Measurements from ENCODE around the gene SIRT6. TPM values are rescaled to one million over a fixed set of nuclear protein-coding genes. Genes with fewer than 3 reads are reported as not detected.

The SIRT6 gene
- total RNA-seq, 1 experiment from 2014 or later = 22.9 TPM

- H3K36me3 Mint-ChIP-seq (ENCODE audit: insufficient read depth, unreplicated experiment) = peaks cover 10% of the 10 kb centered on the region
- intact Hi-C loops (cut with micrococcal nuclease; ENCODE audit: unreplicated experiment) = no loop called here
- H3K27ac Mint-ChIP-seq (ENCODE audit: unreplicated experiment) = peak overlapping the region; percentile 72
- peaks cover 92% of the 10 kb centered on the region for H3K27me3 Mint-ChIP-seq (ENCODE audit: unreplicated experiment)
- DNase-seq = no peak
- peaks cover 7% of the 10 kb centered on the region for H3K9me3 Mint-ChIP-seq (ENCODE audit: low read depth, unreplicated experiment)
- no TSS peak for BruUV-seq (replicated peaks)
- peak overlapping the region; percentile 52 for H3K4me3 Mint-ChIP-seq (ENCODE audit: low read depth, unreplicated experiment)
- TF ChIP-seq, protein P1, sequence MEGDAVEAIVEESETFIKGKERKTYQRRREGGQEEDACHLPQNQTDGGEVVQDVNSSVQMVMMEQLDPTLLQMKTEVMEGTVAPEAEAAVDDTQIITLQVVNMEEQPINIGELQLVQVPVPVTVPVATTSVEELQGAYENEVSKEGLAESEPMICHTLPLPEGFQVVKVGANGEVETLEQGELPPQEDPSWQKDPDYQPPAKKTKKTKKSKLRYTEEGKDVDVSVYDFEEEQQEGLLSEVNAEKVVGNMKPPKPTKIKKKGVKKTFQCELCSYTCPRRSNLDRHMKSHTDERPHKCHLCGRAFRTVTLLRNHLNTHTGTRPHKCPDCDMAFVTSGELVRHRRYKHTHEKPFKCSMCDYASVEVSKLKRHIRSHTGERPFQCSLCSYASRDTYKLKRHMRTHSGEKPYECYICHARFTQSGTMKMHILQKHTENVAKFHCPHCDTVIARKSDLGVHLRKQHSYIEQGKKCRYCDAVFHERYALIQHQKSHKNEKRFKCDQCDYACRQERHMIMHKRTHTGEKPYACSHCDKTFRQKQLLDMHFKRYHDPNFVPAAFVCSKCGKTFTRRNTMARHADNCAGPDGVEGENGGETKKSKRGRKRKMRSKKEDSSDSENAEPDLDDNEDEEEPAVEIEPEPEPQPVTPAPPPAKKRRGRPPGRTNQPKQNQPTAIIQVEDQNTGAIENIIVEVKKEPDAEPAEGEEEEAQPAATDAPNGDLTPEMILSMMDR (IDR thresholded peaks at IDR 0.05; ENCODE audit: unreplicated experiment) = no peak
- H3K4me1 Mint-ChIP-seq (ENCODE audit: low read depth, unreplicated experiment) = peaks cover 12% of the 10 kb centered on the region
- CTCF ChIA-PET = no interaction called here
Observed at GRCh38 chr19:4197625-4198466, 15.5 kb upstream of the SIRT6 start.

DNA sequence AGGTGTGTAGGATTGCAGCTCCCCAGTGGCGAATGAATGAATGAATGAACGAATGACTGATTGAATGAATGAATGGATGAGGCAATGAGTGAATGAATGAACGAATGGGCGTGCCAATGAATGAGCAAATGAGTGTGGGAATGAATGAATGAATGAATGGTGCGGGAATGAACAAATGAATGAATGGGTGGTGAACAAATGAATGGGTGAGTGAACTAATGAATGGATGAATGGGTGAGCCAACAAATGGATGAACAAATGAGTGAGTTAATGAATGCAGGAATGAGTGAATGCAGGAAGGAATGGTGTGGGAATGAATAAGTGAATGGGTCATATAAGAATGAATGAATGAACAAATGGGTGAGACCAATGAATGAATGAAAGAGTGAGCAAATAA is 14.9 kb upstream of the SIRT6 start:
- peaks cover 10% of the 10 kb centered on the region for H3K36me3 Mint-ChIP-seq (ENCODE audit: insufficient read depth, unreplicated experiment)
- H3K4me3 Mint-ChIP-seq (ENCODE audit: low read depth, unreplicated experiment) = peak overlapping the region; percentile 52
- CTCF ChIA-PET = no interaction called here
- H3K27me3 Mint-ChIP-seq (ENCODE audit: unreplicated experiment) = peaks cover 90% of the 10 kb centered on the region
- no peak for DNase-seq
- H3K27ac Mint-ChIP-seq (ENCODE audit: unreplicated experiment) = peak overlapping the region; percentile 72
- peaks cover 12% of the 10 kb centered on the region for H3K4me1 Mint-ChIP-seq (ENCODE audit: low read depth, unreplicated experiment)
- intact Hi-C loops (cut with micrococcal nuclease; ENCODE audit: unreplicated experiment) = no loop called here
- TF ChIP-seq, protein P1 (IDR thresholded peaks at IDR 0.05; ENCODE audit: unreplicated experiment) = no peak
- no TSS peak for BruUV-seq (replicated peaks)
- peaks cover 7% of the 10 kb centered on the region for H3K9me3 Mint-ChIP-seq (ENCODE audit: low read depth, unreplicated experiment)

DNA sequence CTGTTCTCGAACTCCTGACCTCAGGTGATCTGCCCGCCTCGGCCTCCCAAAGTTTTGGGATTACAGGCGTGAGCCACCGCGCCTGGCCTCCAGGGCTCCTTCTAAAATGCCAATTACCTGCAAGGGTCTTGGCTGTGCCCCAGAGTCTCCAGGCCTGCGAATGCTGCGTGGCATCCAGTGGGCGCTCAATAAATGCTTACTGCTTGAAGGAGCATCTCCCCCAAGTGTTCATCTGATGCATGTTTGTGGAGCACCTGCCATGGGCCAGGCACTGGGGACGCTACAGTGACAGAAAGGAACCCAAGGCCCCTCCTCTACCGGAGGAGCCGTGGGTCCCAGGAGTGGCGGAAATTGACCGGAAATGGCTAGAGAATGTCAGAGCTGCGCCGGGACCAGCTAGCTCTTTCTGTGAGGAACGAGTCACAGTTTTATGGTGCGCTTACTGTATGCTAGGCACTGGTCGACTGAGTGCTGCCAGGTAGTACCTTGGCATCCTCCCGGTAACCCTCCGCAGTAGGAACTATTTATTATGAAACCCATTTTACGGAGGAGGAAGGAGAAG is 14.3 kb upstream of the SIRT6 start:
- CTCF ChIA-PET = no interaction called here

DNA sequence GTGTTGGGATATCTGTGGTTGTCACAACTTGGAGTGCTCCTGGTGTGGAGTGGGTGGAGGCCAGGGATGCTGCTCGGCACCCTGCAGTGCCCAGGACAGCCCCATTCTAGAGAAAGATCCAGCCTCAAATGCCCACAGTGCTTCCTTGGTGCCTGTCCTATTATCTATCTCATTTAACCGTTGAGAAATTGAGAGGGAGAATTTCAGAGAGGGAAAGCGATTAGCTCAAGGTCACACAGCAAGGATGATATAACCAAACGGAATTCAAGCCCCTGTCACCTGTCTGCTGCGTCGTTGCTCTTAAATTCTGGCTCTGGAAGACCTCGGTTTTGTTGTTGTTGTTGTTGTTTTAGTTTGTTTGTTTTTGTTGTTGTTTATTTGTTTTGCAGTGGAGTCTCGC is 13.6 kb upstream of the SIRT6 start:
- DNase-seq = no peak
- Mint-ChIP-seq H3K4me1 (ENCODE audit: low read depth, unreplicated experiment) (peaks cover 12% of the 10 kb centered on the region), H3K27me3 (ENCODE audit: unreplicated experiment) (peaks cover 78% of the 10 kb centered on the region), H3K36me3 (ENCODE audit: insufficient read depth, unreplicated experiment) (peaks cover 10% of the 10 kb centered on the region), H3K27ac (ENCODE audit: unreplicated experiment) (no peak overlapping the region), H3K4me3 (ENCODE audit: low read depth, unreplicated experiment) (no peak overlapping the region), H3K9me3 (ENCODE audit: low read depth, unreplicated experiment) (peaks cover 7% of the 10 kb centered on the region)
- BruUV-seq (replicated peaks) = no TSS peak
- TF ChIP-seq, protein P1 (IDR thresholded peaks at IDR 0.05; ENCODE audit: unreplicated experiment) = no peak
- intact Hi-C loops (cut with micrococcal nuclease; ENCODE audit: unreplicated experiment) = no loop called here
- CTCF ChIA-PET = no interaction called here

More for the DNA sequence above, 14.3 kb upstream of the SIRT6 start:
- intact Hi-C loops (cut with micrococcal nuclease; ENCODE audit: unreplicated experiment) = no loop called here
- no peak for DNase-seq
- BruUV-seq (replicated peaks) = no TSS peak
- H3K36me3 Mint-ChIP-seq (ENCODE audit: insufficient read depth, unreplicated experiment) = peaks cover 10% of the 10 kb centered on the region
- peaks cover 7% of the 10 kb centered on the region for H3K9me3 Mint-ChIP-seq (ENCODE audit: low read depth, unreplicated experiment)
- H3K27ac Mint-ChIP-seq (ENCODE audit: unreplicated experiment) = no peak overlapping the region
- H3K4me1 Mint-ChIP-seq (ENCODE audit: low read depth, unreplicated experiment) = peaks cover 12% of the 10 kb centered on the region
- peaks cover 84% of the 10 kb centered on the region for H3K27me3 Mint-ChIP-seq (ENCODE audit: unreplicated experiment)
- TF ChIP-seq, protein P1 (IDR thresholded peaks at IDR 0.05; ENCODE audit: unreplicated experiment) = no peak
- H3K4me3 Mint-ChIP-seq (ENCODE audit: low read depth, unreplicated experiment) = peak overlapping the region; percentile 52

Measured in Calu3 (cell line).